Smooth muscle cell (in vitro differentiated cells): ENCODE measurements around the gene GABRB3. TPM values are rescaled to one million over a fixed set of nuclear protein-coding genes. Genes with fewer than 3 reads are reported as not detected.

Experiments
- DNase-seq: peaks from one replicate; lab custom pipeline; 2025; ENCODE audit not compliant: unreplicated experiment; lab: John Stamatoyannopoulos, UW
- H2AFZ ChIP-seq: fragments of 200-600 bp; sonication (generic); 2 replicates; pipeline ENCODE4 v1.6.0; 2016; ENCODE audit warnings: antibody characterized with exemption, low read depth, mild to moderate bottlenecking
- H3F3A ChIP-seq: fragments of 200-600 bp; sonication (generic); 2 replicates; pipeline ENCODE4 v1.6.0; 2017; ENCODE audit warnings: antibody characterized with exemption, low read depth
- H3K27ac ChIP-seq: fragments of 200-600 bp; sonication (generic); 2 replicates; pipeline ENCODE4 v1.5.1; 2016; ENCODE audit warnings: low read depth, mild to moderate bottlenecking
- H3K27me3 ChIP-seq: fragments of 200-600 bp; sonication (generic); 2 replicates; pipeline ENCODE4 v1.6.1; 2016; ENCODE audit warnings: low read depth, mild to moderate bottlenecking
- H3K36me3 ChIP-seq: fragments of 200-600 bp; sonication (generic); 2 replicates; pipeline ENCODE4 v1.5.1; 2016; ENCODE audit warnings: low read depth
- H3K4me1 ChIP-seq: fragments of 200-600 bp; sonication (generic); 2 replicates; pipeline ENCODE4 v1.5.1; 2016; ENCODE audit warnings: low read depth
- H3K4me2 ChIP-seq: fragments of 200-600 bp; sonication (generic); 2 replicates; pipeline ENCODE4 v1.6.0; 2016; ENCODE audit warnings: mild to moderate bottlenecking
- H3K4me3 ChIP-seq: fragments of 200-600 bp; sonication (generic); 2 replicates; pipeline ENCODE4 v1.5.1; 2016; ENCODE audit warnings: mild to moderate bottlenecking
- H3K79me2 ChIP-seq: fragments of 200-600 bp; sonication (generic); 2 replicates; pipeline ENCODE4 v1.6.0; 2016; ENCODE audit warnings: low read depth, mild to moderate bottlenecking
- H3K9ac ChIP-seq: fragments of 200-600 bp; sonication (generic); 2 replicates; pipeline ENCODE4 v1.6.0; 2016; ENCODE audit warnings: low read depth
- H3K9me3 ChIP-seq: fragments of 200-600 bp; sonication (generic); replicated peaks from 2 replicates; pipeline ENCODE4 v1.5.1; 2016; ENCODE audit warnings: low read depth
- H4K20me1 ChIP-seq: fragments of 200-600 bp; sonication (generic); 2 replicates; pipeline ENCODE4 v1.6.0; 2016; ENCODE audit warnings: low read depth
- CTCF ChIP-seq: fragments of 200-600 bp; sonication (generic); IDR thresholded peaks from 2 replicates; pipeline ENCODE4 v1.5.1; 2017; ENCODE audit warnings: borderline replicate concordance, mild to moderate bottlenecking, antibody characterized with exemption; ENCODE audit not compliant: insufficient read depth, poor library complexity, severe bottlenecking
- WGBS: methylation state at CpG from one replicate; pipeline ENCODE4 v1.1.7; 2016; ENCODE audit warnings: low lambda C conversion rate; 5-methylcytosine and 5-hydroxymethylcytosine counted together
- polyA plus RNA-seq: library from polyadenylated mRNA; unstranded; fragments of >200 nt; fragmentation: Nextera tagmentation; extraction: Ambion mirVana; gene quantifications from 2 replicates; pipeline ENCODE4 v1.2.1, GENCODE V29; 2016
- total RNA-seq: library from RNA; depleted of rRNA; stranded (reverse); fragments of >200 nt; gene quantifications from 2 replicates; pipeline ENCODE4 v1.2.3, GENCODE V29; 2014

Gene GABRB3
- total and polyA plus RNA-seq, 2 experiments from 2014 or later, result 0.57 to 4.9 TPM

- Histone ChIP-seq H3K36me3 (no peaks in the 10 kb centered on the region), H4K20me1 (no peaks in the 10 kb centered on the region), H3K4me2 (no peak overlapping the region), H3K9ac (no peak overlapping the region), H3K79me2 (no peaks in the 10 kb centered on the region), H3K9me3 (no peaks in the 10 kb centered on the region), H3K4me1 (peaks cover 8% of the 10 kb centered on the region), H2AFZ (no peak overlapping the region), H3K27ac (no peak overlapping the region), H3F3A (no peaks in the 10 kb centered on the region), H3K27me3 (no peaks in the 10 kb centered on the region), H3K4me3 (no peak overlapping the region)
- no peak for DNase-seq
- WGBS, result 64% methylated on average over 14 of the region's 14 CpGs
- TF ChIP-seq CTCF, result no peak
These were observed 105.5 kb downstream of the GABRB3 start for GRCh38 chr15:26667222-26667988.

GRCh38 chr15:26665957-26666791, 106.7 kb downstream of the GABRB3 start:
- H3K36me3 ChIP-seq, result no peaks in the 10 kb centered on the region
- TF ChIP-seq CTCF, result no peak
- H2AFZ ChIP-seq, result no peak overlapping the region
- no peaks in the 10 kb centered on the region for H4K20me1 ChIP-seq
- no peak overlapping the region for H3K9ac ChIP-seq
- H3K4me1 ChIP-seq, result peaks cover 14% of the 10 kb centered on the region
- H3K4me2 ChIP-seq, result no peak overlapping the region
- no peak overlapping the region for H3K27ac ChIP-seq
- no peak overlapping the region for H3K4me3 ChIP-seq
- H3K79me2 ChIP-seq, result no peaks in the 10 kb centered on the region
- DNase-seq, result no peak
- no peaks in the 10 kb centered on the region for H3K27me3 ChIP-seq
- 77% methylated on average over 11 of the region's 11 CpGs for WGBS
- no peaks in the 10 kb centered on the region for H3K9me3 ChIP-seq
- H3F3A ChIP-seq, result no peaks in the 10 kb centered on the region

GRCh38 chr15:26662283-26662682, 110.6 kb downstream of the GABRB3 start:
- Histone ChIP-seq H3K27me3 (no peaks in the 10 kb centered on the region), H3K9me3 (no peaks in the 10 kb centered on the region), H3K4me2 (no peak overlapping the region), H3K79me2 (no peaks in the 10 kb centered on the region), H3K9ac (no peak overlapping the region), H2AFZ (no peak overlapping the region), H3F3A (no peaks in the 10 kb centered on the region), H3K4me1 (peaks cover 7% of the 10 kb centered on the region), H3K27ac (no peak overlapping the region), H4K20me1 (no peaks in the 10 kb centered on the region), H3K4me3 (no peak overlapping the region), H3K36me3 (no peaks in the 10 kb centered on the region)
- no peak for TF ChIP-seq CTCF
- DNase-seq, result no peak
- 60% methylated on average over 6 of the region's 6 CpGs for WGBS
